Suprapubic skin (tissue), 4 donors: ENCODE results near the gene PRELID1. TPM values are rescaled to one million over a fixed set of nuclear protein-coding genes. Genes with fewer than 3 reads are reported as not detected.

Experiments used
- DNase-seq, 2 donors: peaks; one replicate each; pipeline ENCODE4 v3.0.0-alpha.2; 2019; ENCODE audit warnings: low spot score in 2 of 2
- H3K27ac ChIP-seq: fragments of 200-600 bp; sonication (generic); one replicate; pipeline ENCODE4 v1.5.1; 2019
- H3K27me3 ChIP-seq: fragments of 200-600 bp; sonication (generic); one replicate; pipeline ENCODE4 v1.5.1; 2019
- H3K36me3 ChIP-seq: fragments of 200-600 bp; sonication (generic); one replicate; pipeline ENCODE4 v1.5.1; 2019
- H3K4me1 ChIP-seq: fragments of 200-600 bp; sonication (generic); one replicate; pipeline ENCODE4 v1.5.1; 2019
- H3K4me3 ChIP-seq: fragments of 200-600 bp; sonication (generic); one replicate; pipeline ENCODE4 v1.5.1; 2019; ENCODE audit warnings: mild to moderate bottlenecking
- H3K9me3 ChIP-seq: fragments of 200-600 bp; sonication (generic); one replicate; pipeline ENCODE4 v1.5.1; 2019
- EP300 ChIP-seq: sonication (generic); formaldehyde crosslinking; IDR thresholded peaks from one replicate; pipeline ENCODE4 v1.6.1; 2017; ENCODE audit warnings: antibody characterized with exemption
- POLR2A ChIP-seq, 2 donors: fragments of 450-650 bp; IDR thresholded peaks; one replicate each; pipeline ENCODE4 v1.6.1; 2017; ENCODE audit warnings: antibody characterized with exemption in 2 of 2, mild to moderate bottlenecking in 2 of 2, moderate library complexity in 2 of 2
- POLR2AphosphoS5 ChIP-seq, 3 donors: sonication (generic); formaldehyde crosslinking; IDR thresholded peaks; one replicate each; pipeline ENCODE4 v1.6.1; 2017; ENCODE audit warnings: antibody characterized with exemption in 3 of 3
- WGBS: methylation state at CpG from one replicate; pipeline ENCODE4 v1.1.5; 2018; 5-methylcytosine and 5-hydroxymethylcytosine counted together
- total RNA-seq, 4 donors: library from RNA; depleted of rRNA; stranded (reverse); fragments of >200 nt; gene quantifications; one replicate each; pipeline ENCODE4 v1.1.0, GENCODE V29; 2016
- TF ChIP-seq, protein P1 (sequence below), 2 donors: fragments of 200-600 bp in 1 of 2; fragments of 450-650 bp in 1 of 2; sonication (generic) in 1 of 2; IDR thresholded peaks; one replicate each; pipeline ENCODE4 v1.5.1; 2016 to 2019; ENCODE audit warnings: antibody characterized with exemption in 2 of 2, mild to moderate bottlenecking in 1 of 2, moderate library complexity in 1 of 2

The PRELID1 gene
- total RNA-seq, 4 donors from 2014 or later: 54.2 to 90.1 (median 62.1) TPM

DNA sequence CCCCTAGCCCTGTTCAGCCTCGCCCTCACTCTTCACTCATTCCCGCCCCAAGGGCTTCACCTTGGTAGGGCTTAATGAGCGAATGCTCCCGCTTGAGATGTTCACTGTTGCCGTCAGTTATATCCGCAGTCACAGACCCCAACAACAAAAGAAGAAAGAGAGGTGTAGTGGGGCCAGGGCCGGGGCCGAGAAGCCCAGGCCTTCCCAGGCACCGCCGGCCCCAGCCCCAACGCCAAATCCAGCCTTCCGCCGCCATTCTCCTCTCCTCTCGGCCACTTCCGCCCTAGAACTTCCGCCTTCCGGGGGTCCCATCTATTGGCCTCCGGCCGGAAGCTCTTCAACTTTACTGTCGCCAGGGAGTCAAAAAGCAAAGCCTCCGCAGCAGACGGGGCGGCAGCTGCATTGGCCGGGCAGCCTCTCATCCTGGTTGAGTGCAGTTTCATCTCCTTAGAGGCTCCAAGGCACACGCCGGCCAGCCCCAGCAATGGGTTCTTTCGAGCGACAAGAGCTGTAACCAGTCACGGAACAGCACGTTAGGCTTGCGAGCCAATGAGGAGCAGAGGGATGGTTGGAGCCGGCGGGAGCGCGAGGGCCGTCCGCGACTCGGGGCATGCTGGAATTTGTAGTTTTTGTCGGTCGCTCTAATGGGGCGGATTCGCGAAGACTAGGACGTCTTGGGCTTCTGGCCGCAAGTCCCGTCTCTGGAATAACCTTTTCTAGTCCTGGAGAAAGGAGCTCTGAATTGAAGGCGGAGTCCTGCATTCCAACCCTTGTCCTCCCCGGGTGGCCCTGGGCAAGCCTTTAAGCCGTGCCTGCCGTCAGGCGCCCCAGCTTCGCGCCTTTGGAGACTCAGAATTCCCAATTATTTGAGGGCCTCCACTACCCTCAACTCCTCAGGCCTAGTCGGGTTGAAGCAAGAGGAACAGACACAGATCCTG, 48.1 kb downstream of the PRELID1 start, which contains the start of gene LMAN2:
TSS of gene LMAN2 (minus strand) at position 277 of the 938 bp plus-strand sequence. CDS start at position 256, 21 bp downstream.
- no peak for TF ChIP-seq EP300
- TF ChIP-seq, protein P1, sequence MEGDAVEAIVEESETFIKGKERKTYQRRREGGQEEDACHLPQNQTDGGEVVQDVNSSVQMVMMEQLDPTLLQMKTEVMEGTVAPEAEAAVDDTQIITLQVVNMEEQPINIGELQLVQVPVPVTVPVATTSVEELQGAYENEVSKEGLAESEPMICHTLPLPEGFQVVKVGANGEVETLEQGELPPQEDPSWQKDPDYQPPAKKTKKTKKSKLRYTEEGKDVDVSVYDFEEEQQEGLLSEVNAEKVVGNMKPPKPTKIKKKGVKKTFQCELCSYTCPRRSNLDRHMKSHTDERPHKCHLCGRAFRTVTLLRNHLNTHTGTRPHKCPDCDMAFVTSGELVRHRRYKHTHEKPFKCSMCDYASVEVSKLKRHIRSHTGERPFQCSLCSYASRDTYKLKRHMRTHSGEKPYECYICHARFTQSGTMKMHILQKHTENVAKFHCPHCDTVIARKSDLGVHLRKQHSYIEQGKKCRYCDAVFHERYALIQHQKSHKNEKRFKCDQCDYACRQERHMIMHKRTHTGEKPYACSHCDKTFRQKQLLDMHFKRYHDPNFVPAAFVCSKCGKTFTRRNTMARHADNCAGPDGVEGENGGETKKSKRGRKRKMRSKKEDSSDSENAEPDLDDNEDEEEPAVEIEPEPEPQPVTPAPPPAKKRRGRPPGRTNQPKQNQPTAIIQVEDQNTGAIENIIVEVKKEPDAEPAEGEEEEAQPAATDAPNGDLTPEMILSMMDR (IDR thresholded peaks at IDR 0.05): no peak
- TF ChIP-seq POLR2A (IDR thresholded peaks at IDR 0.05): peak in 1 of 2 donors; percentile 63
- TF ChIP-seq POLR2AphosphoS5 (IDR thresholded peaks at IDR 0.05): peak in 2 of 3 donors; percentile 61 to 81
- Histone ChIP-seq H3K27ac (peak within 1 kb of the TSS; percentile 97), H3K4me1 (peaks cover 32% of the 10 kb centered on the region), H3K36me3 (peaks cover 9% of the 10 kb centered on the region), H3K4me3 (peak within 1 kb of the TSS; percentile 94), H3K27me3 (no peaks in the 10 kb centered on the region), H3K9me3 (no peaks in the 10 kb centered on the region)
- 4% methylated on average over 16 of the region's 55 CpGs for WGBS
- DNase-seq: peak; percentile 95 to 96

DNA sequence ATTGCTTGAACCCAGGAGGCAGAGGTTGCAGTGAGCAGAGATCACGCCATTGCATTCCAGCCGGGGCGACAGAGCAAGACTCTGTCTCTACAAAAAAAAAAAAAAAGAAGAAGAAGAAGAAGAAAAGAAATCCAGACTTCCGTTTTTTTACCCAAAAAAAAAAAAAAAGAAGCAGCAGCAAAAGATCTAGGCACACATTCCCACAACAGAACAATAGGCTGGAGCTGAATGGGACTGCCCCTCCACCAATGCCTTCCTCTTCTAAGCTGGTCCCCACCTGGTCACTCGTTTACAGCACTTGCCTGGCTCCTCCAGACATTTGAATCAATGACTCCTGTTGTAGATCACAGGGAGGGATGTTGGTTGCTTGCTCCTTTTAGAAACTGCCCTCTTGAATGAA, 49.5 kb downstream of the PRELID1 start:
- Histone ChIP-seq H3K27ac (no peak overlapping the region), H3K4me1 (peaks cover 44% of the 10 kb centered on the region), H3K9me3 (no peaks in the 10 kb centered on the region), H3K36me3 (peaks cover 6% of the 10 kb centered on the region), H3K4me3 (no peak overlapping the region), H3K27me3 (no peaks in the 10 kb centered on the region)
- 72% methylated on average over 5 of the region's 5 CpGs for WGBS
- no peak for TF ChIP-seq POLR2AphosphoS5 (IDR thresholded peaks at IDR 0.05)
- no peak for TF ChIP-seq EP300
- no peak for TF ChIP-seq POLR2A (IDR thresholded peaks at IDR 0.05)
- TF ChIP-seq, protein P1 (IDR thresholded peaks at IDR 0.05): no peak
- no peak for DNase-seq

- TF ChIP-seq, protein P1 (IDR thresholded peaks at IDR 0.05): no peak
- TF ChIP-seq EP300 (no peak), POLR2A (IDR thresholded peaks at IDR 0.05) (no peak), POLR2AphosphoS5 (IDR thresholded peaks at IDR 0.05) (no peak)
- no peak overlapping the region for H3K27ac ChIP-seq
- H3K9me3 ChIP-seq: no peaks in the 10 kb centered on the region
- peaks cover 1% of the 10 kb centered on the region for H3K36me3 ChIP-seq
- no peaks in the 10 kb centered on the region for H3K27me3 ChIP-seq
- no peak for DNase-seq
- H3K4me3 ChIP-seq: no peak overlapping the region
- peaks cover 49% of the 10 kb centered on the region for H3K4me1 ChIP-seq
- WGBS: 88% methylated on average over 3 of the region's 3 CpGs
Measured at GRCh38 chr5:177354256-177354655, 50.7 kb downstream of the PRELID1 start.

GRCh38 chr5:177354711-177355110, 51.1 kb downstream of the PRELID1 start:
- TF ChIP-seq EP300: no peak
- TF ChIP-seq, protein P1 (IDR thresholded peaks at IDR 0.05): no peak
- no peak for TF ChIP-seq POLR2AphosphoS5 (IDR thresholded peaks at IDR 0.05)
- no peak for TF ChIP-seq POLR2A (IDR thresholded peaks at IDR 0.05)
- no peaks in the 10 kb centered on the region for H3K9me3 ChIP-seq
- peaks cover 46% of the 10 kb centered on the region for H3K4me1 ChIP-seq
- H3K4me3 ChIP-seq: no peak overlapping the region
- no peaks in the 10 kb centered on the region for H3K27me3 ChIP-seq
- no peaks in the 10 kb centered on the region for H3K36me3 ChIP-seq
- DNase-seq: no peak
- H3K27ac ChIP-seq: no peak overlapping the region
- WGBS: 65% methylated on average over 3 of the region's 3 CpGs

DNA sequence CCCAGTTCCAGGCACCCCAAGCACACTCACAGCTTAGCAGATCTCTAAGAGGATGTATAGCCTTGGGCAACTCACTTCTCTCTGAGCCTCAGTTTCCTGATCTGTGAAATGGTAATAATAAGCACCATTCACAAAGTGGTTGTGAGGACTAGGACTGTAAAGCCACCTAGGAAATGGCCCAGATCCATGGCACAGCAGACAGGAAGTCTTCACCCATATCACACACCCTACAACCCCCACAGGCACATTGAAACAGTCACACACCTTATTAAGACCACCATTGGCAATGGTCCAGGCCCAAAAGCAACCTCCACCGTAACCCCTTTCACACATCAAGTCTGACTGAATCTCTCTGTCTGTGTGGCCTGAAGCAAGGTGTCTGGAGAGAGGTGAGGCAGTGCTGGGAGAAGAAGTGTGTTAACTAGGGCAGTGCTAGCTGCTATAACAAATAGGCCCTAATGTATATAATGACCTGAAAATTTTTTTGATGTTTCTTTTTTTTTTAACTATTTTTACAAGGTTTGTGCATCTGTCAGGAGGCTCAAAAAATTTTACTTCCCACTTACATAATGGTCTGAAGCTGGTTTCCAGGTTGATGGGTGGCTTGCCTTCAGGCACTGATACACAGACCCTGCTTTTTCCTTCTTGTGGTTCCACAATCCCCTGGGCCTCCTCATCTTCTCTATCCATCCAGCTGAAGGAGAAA, 51.7 kb downstream of the PRELID1 start:
- Histone ChIP-seq H3K27ac (no peak overlapping the region), H3K36me3 (no peaks in the 10 kb centered on the region), H3K9me3 (no peaks in the 10 kb centered on the region), H3K27me3 (no peaks in the 10 kb centered on the region), H3K4me3 (no peak overlapping the region), H3K4me1 (peaks cover 40% of the 10 kb centered on the region)
- DNase-seq: no peak
- TF ChIP-seq, protein P1 (IDR thresholded peaks at IDR 0.05): no peak
- TF ChIP-seq POLR2A (IDR thresholded peaks at IDR 0.05) (no peak), POLR2AphosphoS5 (IDR thresholded peaks at IDR 0.05) (no peak), EP300 (no peak)
- WGBS: 79% methylated on average over 1 of the region's 1 CpG
